NCI-H2171 treated with DMSO at 0.1 percent for 48 hours (cell line): Measurements from ENCODE around the gene ABCB8.

Experiments
- DNase-seq: peaks from one replicate; lab custom pipeline; 2025; lab: John Stamatoyannopoulos, UW

The ABCB8 gene

DNA sequence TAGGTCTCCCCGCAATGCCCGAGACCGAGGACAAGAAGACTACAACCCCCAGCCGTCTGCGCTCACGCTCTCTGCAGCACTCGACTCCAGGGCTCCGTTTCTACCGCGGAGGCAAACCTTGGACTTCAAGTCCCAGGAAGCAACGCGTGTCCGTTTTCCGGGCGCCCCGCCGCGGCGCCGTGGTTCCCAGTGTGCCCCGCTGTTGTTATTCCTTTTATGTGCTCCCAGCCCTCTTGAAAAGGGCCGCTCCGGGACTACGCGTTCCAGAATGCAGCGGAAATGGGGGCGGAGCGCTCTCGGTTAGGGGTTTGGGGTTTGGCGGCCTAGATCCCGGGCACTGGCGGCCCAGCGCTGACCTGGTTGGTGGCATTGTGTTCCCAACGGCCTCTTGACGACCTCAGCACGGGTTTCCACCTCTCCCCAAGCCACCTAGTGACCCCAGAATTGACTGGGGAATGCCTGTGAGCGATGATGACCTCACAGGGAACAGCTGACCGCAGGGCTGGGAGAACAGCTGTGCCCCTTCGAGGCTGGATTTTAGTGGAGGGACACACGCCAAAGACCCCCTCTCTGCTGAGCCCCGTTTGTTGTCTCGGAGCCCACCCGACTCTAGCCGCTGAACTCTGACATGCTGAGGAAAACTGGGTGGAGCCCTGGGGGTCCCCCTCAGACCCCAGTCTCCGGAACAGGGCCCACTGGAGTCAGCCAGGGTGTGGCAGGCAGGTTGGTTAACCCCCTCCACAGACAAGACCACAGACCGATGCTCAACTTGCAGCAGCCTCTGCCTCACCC is 29.9 kb downstream of the ABCB8 start:
- peak; percentile 100 for DNase-seq

DNA sequence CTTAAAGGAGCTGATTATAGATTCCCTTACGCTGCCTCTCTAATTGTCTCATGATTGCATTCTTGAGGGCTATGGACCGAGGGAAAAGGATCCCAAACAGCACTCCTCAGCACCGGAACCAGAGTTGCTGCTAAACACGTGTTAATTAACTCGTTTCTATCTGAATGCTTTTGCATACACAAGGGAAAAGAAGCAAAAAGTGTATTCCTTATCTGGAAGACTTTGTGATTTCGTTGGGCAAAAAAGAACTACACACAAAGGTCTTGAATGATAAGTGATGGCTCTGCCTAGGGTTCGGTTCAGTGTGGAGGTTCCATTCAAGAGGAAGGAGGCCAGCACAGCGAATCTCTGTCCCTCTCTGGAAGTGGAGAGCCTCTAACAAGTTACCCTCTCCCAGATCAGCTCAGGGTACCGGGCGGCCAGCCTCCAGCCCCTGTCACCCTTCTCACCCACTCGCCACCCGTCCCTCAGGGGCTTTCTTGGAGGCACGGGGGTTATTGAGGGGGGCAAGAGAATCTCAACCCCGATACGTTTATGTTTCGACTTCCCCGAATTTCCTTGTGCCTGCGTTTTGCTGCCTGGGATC is 30.6 kb downstream of the ABCB8 start:
- DNase-seq, result peak; percentile 30

DNA sequence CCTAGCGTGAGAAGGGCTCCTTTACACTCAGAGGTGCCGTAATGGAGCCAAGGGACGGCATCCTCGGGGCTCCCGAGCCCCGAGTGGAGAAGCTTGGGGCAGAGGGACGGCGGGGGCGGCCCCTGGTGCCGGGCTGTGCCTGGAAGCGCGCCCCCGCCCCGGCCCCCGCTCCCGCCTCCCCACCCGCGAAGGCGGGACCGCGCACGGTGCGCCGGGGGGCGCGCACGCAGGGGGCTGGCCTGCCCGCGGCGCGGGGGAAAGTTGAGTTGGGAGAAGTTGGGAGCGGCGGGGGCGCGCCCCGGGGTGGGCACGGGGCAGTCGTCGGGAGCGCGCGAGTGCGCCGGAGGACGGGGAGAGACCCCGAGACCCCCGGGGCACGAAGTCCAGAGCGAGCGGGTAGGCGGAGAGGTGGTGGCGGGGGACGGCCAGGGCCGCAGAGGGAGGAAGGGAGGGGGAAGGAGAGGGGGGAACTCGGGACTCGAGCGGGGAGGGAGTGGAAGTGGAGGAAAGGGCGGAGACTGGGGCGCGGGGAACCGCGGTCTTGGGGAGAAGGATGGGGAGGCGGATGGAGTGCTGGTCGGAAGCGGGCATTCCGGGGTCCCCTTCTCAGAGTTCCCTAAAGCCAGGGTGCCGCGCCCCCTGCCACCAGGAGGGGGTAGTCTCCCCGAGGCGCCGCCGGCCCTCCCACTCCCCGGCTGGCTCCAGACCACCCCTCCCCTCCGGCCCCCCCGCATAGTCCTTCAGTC is 31.3 kb downstream of the ABCB8 start, which contains the start of gene SLC4A2:
Gene SLC4A2 (plus strand): TSS at position 223 of the 746 bp plus-strand sequence. CDS start 2,399 bp downstream, outside the sequence.
- peak; percentile 38 for DNase-seq

DNA sequence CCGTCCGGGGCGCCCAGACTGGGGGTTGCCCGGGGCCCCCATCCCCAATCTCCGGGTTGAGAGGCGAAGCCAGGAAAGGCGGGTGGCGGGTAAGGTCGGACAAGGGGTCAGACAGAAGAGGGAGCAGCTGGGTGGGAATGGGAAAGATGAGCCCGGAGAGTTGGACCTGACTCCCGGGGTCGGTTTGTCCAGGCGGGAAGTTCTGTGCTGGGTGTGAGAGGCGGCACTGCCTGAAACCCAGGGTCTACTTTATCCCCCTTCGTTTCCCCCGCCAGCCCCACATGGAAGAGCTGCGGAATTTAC is 31.8 kb downstream of the ABCB8 start:
- DNase-seq, result no peak

DNA sequence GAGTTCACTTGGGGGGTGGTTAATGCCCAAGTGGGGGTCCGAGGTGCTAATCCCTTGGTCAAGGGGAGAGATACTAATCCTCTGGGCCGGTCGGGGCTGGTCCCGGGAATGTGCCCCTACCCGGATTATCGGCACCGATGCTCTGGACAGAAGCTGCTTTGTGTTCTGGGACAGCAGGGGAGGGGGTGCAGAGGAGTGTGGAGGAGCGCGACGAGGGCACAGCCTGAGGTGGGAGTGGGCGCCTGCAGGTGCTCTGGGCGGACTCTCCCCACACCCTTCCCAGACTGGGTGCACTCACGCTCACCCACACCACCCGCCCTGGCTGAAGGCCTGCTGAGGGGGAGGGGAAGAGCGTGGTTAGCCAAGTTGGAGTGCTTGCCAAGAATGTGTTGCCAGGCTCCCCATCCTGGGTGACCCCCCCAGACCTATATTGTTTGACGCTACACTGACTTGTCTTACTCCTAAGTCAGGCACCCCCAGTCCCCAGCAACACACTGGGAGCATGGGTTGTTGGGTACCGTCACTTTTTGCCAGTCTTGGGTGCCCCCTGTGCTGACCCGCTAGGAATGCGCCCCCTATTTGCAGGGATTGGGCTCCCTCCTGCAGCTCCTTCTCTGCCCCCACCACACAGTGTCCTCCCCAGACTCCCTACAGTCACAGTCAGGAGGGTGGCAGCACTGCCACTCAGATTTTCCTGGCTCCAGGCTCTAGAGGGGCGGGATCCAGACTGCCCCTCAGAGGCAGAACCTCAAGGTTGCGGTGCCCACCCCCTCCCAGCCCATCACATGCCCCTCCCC is 32.4 kb downstream of the ABCB8 start:
- DNase-seq, result peak; percentile 13

DNA sequence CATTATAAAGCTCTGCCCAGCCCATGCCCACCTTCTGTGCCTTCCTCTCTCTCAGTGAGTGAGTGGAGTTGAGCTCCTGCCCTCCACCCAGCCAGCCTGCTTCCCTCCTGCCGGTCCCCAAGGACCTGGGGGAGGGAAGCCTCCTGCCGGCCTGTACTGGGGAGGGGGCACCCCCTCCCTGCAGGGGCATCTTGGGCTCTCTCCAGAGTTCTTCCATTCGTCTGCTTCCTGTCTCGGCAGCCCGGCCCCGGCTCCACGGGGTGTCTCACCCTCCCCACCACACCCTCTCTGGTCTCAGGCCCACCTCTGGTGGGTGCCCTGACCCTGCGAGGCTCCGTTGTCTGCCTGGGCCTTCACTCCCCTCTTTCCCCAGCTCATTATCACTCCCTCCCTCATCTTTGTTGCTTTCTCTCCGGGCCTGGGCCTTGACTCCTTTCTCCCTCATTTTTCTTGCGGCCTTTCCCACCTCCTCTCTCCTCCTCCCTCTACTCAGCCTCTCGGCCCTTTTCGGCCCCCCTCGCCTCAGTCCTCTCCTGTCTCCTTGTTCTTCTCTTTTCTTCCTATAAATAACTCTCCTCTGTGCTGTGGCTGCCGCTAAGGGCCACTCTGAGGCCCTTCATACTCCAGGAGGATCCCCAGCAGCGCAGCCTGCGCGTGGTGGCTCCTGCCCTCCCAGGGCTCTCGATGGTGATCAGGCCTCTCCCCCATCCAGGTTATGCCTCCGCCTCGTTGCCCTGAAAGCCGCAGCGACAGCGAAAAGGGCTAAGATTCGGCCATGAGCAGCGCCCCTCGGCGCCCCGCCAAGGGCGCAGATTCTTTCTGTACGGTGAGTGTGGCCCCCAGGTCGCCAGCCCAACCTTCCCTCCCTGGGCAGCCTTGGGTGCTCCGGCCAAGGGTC is 33.2 kb downstream of the ABCB8 start:
- no peak for DNase-seq

DNA sequence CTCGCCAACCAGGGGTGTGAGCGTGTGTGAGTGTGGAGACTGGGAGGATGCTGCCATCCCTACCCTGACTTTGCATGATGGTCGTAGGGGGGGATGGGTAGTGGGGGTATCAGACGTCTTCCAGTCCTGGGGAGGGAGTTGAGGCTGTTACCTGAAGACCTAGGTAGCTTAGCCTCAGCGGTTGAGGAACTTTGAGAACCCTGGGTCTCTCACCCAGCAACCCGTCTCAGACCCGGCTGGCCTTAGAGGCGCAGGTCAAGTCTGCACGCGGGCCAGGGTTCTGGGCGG is 33.8 kb downstream of the ABCB8 start:
- no peak for DNase-seq

DNA sequence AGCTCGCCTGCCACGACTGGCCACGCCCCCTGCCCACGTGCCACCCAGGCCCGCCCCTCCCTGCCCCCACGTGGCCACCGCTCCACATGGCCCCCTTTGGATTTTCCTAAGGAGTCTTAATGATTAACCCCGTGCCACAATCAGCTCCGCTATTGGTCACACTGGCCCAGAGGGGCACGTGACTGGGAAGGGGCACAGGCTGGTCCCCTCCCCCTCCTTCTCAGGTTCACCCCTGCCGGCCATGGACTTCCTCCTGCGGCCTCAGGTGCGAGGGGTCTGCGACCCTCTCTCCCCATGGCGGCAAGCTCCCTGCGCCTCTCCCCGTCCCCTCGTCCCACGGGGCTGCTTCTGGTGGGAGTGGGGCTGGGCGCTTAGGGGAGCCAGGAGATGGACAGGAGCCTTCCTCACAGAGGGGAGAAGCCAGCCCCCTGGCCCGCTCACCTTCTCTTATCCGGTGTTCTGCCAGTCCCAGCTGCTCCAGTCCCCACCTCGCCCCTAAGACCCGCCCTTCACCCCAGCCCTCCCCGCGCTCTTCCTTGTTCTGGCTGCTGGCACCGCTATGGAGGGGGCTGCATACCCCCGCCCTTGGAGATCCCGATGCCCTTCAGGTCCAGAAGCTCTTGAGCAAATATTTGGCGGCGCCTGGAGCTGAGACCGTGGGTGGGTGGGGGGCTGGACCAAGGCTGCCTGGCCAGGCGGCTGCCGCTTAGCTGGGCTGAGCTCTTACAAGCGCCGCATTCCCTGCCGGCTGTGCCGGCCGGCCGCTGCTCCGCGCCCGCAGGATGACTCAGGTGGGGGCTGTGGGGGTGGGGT is 34.4 kb downstream of the ABCB8 start:
- DNase-seq, result no peak

DNA sequence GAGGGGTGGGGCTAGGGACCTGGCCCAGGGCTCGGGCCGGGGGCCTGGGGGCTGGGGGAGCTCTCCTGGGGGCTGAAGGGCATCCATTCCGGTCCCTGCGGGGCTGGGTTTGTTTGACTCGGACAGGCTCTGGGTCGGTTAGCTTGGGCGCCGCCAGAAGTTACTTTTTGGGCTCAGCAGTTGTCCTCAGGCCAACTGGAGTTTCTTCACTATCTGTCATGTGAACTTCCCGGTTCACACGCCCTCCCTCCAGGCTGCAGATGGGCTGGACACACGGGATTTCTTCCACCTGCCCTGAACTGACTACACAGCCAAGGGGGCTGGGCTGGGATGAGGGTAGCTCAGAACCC is 34.9 kb downstream of the ABCB8 start:
- DNase-seq, result no peak

DNA sequence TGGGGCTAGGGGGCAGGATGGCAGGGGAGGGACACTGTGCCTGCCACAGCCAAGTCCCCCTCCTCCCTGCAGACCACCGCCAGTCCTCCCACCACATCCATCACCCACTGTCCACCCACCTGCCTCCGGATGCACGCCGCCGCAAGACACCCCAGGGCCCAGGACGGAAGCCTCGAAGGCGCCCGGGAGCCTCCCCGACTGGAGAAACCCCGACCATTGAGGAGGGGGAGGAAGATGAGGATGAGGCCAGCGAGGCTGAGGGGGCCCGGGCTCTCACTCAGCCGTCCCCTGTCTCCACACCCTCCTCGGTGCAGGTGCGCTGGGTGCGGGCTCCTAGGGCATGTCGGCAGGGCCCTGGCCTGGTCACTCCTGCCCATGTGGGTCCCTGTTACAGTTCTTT is 36.2 kb downstream of the ABCB8 start:
- DNase-seq, result no peak

DNA sequence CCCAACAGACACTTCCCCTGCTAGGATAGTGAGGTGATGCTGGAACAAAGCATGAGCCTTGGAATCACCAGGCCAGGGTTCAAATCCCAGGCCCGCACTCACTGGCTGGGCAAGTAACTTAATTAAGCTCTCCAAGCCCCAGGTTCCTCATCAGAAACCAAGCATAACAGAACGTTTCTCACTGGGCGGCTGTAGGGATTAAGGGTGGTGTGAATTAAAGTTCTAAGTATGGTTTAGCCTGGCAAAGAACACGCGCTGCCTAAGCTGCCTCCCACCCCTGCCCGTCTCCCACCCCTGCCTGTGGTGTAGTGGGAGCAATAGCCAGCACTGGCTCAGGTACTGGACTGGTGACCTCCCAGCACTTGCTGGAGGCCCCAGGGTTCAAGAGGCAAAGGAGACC is 36.7 kb downstream of the ABCB8 start:
- no peak for DNase-seq

DNA sequence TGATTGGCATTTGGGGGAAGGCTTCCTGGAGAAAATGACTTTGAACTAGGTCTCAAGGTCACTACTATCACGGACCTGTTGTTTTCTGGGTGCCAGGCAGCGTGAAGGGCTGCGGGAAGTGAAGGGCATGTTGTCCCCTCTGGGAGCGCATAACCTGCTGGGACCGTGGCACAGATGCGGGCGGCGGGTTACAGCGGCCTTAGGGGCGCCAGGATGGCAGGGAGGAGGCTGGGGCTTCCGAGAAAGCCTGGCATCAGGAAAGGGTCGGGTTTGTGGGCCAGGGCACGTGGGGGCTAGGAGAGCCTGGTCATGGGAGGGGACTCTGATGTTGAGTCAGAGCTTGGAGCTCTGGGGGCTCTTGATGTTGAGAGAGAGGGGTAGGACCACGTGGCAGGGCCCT is 37.3 kb downstream of the ABCB8 start:
- no peak for DNase-seq

DNA sequence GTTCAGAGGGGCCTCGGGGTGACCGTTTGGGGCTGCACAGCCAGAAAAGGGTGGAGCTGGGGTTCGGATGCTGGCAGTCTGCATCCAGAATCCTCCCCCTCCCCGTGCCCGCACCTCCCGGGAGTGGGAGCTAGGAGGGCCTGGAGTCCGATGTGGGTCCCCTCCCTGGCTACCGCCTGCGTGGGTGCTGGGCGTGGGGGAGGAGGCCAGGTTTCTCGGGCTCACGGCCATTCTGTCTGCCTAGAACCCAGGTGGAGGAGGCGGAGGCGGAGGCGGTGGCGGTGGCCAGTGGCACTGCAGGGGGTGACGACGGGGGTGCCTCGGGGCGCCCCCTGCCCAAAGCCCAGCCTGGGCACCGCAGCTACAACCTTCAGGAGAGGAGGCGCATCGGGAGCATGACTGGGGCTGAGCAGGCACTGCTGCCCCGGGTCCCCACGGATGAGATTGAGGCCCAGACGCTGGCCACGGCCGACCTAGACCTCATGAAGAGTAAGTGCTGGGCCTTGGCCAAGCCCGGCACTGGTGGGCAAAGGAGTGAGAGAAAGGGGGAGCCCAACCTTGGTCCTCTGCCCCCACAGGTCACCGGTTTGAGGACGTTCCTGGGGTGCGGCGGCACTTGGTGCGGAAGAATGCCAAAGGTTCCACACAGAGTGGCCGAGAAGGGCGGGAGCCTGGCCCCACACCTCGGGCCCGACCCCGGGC is 38.2 kb downstream of the ABCB8 start:
- DNase-seq, result no peak

DNA sequence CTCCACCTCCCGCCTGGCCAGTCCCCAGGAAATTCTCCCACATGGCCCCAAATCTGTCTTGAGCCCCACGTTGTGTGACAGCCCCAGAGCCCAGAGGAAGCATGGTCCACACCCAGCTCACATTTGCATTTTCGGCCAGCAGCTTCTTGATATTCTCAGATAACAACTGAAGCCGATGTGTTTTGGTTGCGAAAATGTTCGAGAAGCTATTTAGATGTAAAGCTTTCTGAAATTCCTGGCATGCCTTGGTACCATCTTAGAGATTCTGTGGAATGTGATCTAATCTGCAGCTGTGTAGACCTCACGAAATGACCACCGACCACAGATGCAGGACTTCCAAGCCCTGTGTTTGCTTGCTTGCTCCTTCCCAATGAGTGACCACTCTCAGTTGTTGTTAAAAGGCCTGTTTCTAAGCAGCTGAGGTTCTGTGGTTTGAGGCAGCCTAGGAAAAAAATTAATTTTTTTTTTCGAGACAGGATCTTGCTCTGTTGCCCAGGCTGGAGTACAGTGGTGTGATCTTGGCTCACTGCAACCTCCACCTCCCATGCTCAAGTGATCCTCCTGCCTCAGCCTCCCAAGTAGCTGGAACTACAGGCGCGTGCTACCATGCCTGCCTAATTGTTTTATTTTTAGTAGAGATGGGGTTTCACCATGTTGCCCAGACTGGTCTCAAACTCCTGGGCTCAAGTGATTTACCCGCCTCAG is 40.0 kb downstream of the ABCB8 start:
- no peak for DNase-seq

DNA sequence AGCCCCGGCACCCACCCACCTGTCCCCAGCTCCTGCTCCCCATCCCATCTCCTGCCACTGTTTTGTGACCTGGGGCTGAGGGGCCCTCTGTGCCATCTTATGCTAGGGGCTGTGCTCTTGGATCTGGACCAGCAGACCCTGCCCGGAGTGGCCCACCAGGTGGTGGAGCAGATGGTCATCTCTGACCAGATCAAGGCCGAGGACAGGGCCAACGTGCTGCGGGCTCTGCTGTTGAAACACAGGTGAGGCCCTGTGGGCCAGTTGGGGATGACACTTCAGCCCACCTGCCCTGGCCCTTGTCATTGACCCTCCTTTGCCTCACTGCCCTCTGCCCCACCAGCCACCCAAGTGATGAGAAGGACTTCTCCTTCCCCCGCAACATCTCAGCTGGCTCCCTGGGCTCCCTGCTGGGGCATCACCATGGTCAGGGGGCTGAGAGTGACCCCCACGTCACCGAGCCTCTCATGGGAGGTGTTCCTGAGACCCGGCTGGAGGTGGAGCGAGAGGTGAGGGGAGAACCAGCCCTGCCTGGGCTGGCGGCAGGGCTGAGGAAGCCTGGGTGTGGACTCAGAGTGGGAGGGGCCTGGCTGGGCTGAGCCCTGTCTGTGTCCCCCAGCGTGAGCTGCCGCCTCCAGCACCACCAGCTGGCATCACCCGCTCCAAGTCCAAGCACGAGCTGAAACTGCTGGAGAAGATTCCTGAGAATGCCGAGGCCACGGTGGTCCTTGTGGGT is 41.8 kb downstream of the ABCB8 start:
- DNase-seq, result no peak

DNA sequence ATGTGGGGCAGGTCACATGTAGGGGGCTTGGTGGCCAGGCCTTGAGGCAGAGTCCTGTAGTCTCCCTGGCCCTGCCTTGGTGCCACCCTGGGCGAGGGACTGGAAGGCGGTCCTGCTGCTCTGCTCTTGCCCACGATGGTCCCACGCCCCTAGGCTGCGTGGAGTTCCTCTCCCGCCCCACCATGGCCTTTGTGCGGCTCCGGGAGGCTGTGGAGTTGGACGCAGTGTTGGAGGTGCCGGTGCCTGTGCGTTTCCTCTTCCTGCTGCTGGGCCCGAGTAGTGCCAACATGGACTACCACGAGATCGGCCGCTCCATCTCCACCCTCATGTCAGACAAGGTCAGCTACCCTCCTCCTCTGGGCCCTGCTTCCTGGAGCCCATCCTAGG is 42.3 kb downstream of the ABCB8 start:
- no peak for DNase-seq

DNA sequence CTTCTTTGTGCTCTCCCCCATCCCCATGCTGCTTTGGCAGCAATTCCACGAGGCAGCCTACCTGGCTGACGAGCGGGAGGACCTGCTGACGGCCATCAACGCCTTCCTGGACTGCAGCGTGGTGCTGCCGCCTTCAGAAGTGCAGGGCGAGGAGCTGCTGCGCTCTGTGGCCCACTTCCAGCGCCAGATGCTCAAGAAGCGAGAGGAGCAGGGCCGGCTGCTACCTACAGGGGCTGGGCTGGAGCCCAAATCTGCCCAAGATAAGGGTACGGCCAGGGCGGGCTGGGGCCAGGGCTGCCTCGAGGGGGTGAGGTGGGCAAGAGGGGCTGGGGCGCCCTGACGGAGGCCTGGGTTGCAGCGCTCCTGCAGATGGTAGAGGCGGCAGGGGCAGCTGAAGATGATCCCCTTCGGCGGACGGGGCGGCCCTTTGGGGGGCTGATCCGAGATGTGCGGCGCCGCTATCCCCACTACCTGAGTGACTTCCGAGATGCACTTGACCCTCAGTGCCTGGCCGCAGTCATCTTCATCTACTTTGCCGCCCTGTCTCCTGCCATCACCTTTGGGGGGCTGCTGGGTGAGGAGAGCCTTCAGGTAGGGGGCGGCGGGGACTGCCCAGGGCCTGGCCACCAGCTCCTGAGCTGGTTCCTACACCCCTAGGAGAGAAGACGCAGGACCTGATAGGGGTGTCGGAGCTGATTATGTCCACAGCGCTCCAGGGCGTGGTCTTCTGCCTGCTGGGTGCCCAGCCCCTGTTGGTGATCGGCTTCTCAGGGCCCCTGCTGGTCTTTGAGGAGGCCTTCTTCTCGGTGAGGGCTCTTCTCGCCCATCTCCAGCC is 43.0 kb downstream of the ABCB8 start:
- DNase-seq, result no peak

DNA sequence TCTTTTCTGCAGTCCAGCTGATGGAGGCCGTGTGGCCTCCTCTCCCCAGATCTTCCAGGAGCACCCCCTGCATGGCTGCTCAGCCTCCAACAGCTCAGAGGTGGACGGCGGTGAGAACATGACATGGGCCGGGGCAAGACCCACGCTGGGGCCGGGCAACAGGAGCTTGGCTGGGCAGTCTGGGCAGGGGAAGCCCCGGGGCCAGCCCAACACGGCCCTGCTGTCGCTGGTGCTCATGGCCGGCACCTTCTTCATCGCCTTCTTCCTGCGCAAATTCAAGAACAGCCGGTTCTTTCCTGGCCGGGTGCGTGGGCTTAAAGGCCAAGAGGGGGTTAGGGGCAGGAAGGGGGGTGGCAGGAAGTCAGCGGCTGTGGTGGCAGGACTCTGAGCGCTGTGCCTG is 45.7 kb downstream of the ABCB8 start:
- DNase-seq, result no peak
